Measurements from ENCODE around the gene NR2F6.
A peak's percentile ranks its signal among the peaks of the same experiment; 100 is the strongest.
"Not testable (repeated sequence)": the region's sequence is repeated elsewhere in the genome, so short reads cannot be mapped to it uniquely, and the experiment has no call there.

The NR2F6 gene

GRCh38 chr19:17245535-17245984 lies at the start of gene NR2F6:
Gene NR2F6 (minus strand): TSS chr19:17245919. CDS start chr19:17245220, 699 bp downstream.
- DNase-seq (ENCODE audit: low spot score) = no peak

GRCh38 chr19:17294051-17294891 lies 48.6 kb upstream of the NR2F6 start:
- no peak for DNase-seq (ENCODE audit: low spot score)

- DNase-seq (ENCODE audit: low spot score) = no peak
Observed at GRCh38 chr19:17293605-17294004, 47.9 kb upstream of the NR2F6 start.

GRCh38 chr19:17292301-17293074 lies 46.8 kb upstream of the NR2F6 start:
- peak; percentile 54 for DNase-seq (ENCODE audit: low spot score)

DNA sequence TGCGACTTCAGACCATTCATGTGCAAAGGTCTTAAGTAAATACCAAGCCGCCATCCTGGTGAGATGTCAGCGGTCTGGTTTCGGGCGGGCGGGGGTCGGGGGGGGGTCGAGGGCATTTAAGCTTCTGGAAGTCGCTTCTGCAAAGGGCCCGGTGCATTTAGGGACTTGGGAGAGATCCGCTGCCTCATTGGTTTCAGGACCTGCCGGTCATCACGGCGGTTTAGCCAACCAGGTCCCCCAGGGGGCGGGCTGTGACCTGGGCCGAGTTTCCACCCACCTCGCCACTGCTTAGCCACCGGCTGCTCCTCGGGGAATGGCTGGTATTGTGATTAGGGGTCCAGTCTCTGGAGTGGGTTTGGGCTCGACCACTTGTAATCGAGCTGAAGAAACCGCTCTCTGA lies 43.8 kb upstream of the NR2F6 start:
- no peak for DNase-seq (ENCODE audit: low spot score)

DNA sequence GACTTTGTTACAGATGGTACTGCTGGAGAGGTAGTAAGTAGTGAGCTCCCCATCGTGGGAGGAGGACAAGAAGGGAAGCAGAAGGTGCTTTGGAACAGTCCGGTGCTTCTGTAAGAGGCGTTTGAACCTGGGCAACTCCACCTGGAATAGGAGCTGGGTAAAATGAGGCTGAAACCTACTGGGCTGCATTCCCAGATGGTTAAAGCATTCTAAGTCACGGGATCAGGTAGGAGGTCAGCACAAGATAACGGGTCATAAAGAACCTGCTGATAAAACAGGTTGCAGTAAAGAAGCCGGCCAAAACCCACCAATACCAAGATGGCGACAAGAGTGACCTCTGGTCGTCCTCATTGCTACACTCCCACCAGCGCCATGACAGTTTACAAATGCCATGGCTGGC lies 41.0 kb upstream of the NR2F6 start:
- DNase-seq (ENCODE audit: low spot score) = no peak

GRCh38 chr19:17286263-17286662 lies 40.5 kb upstream of the NR2F6 start:
- no peak for DNase-seq (ENCODE audit: low spot score)

- no peak for DNase-seq (ENCODE audit: low spot score)
Observed at GRCh38 chr19:17285415-17286135, 39.9 kb upstream of the NR2F6 start.

DNA sequence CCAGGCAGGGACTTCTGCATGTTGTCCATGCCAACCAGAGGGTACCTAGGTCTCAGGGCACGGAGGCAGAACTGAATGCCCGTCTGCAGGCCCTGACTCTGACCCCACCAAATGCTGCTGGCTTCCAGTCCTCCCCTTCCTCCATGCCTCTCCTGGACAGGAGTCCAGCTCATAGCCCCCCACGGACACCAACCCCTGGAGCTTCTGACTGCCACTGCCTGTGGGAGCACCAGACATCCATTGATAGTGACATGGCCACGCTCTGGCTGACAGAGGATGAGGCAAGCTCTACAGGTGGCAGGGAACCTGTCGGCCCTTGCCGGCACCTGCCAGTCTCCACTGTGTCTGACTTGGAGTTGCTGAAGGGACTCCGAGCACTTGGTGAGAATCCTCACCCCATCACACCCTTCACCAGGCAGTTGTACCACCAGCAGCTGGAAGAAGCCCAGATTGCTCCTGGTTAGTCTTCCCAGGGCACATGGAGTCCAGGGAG lies 37.8 kb upstream of the NR2F6 start:
- no peak for DNase-seq (ENCODE audit: low spot score)

GRCh38 chr19:17282488-17283125 lies 36.9 kb upstream of the NR2F6 start:
- peak; percentile 50 for DNase-seq (ENCODE audit: low spot score)

GRCh38 chr19:17281391-17282304 lies 35.9 kb upstream of the NR2F6 start, which contains the start of gene ANKLE1:
Gene ANKLE1 (plus strand): TSS chr19:17281901. CDS start chr19:17281921, 20 bp downstream.
- DNase-seq (ENCODE audit: low spot score) = no peak

- no peak for DNase-seq (ENCODE audit: low spot score)
Observed at GRCh38 chr19:17279436-17279835, 33.7 kb upstream of the NR2F6 start.

- DNase-seq (ENCODE audit: low spot score) = no peak
Observed at GRCh38 chr19:17275441-17276175, 29.9 kb upstream of the NR2F6 start.

- DNase-seq (ENCODE audit: low spot score) = not testable (repeated sequence)
Observed at GRCh38 chr19:17274892-17275291, 29.2 kb upstream of the NR2F6 start.

DNA sequence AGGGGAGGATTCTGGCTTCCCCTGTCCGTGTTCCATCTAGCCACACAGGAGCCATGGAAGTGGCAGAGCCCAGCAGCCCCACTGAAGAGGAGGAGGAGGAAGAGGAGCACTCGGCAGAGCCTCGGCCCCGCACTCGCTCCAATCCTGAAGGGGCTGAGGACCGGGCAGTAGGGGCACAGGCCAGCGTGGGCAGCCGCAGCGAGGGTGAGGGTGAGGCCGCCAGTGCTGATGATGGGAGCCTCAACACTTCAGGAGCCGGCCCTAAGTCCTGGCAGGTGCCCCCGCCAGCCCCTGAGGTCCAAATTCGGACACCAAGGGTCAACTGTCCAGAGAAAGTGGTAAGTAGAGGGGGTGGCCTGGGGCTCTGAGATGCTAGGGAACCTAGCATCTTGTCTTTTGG lies 23.0 kb upstream of the NR2F6 start:
- no peak for DNase-seq (ENCODE audit: low spot score)

GRCh38 chr19:17266975-17267788 lies 21.5 kb upstream of the NR2F6 start, which contains the start of gene BABAM1:
Gene BABAM1 (plus strand): TSS chr19:17267443. CDS start chr19:17268807, 1,364 bp downstream.
- peak; percentile 99 for DNase-seq (ENCODE audit: low spot score)

DNA sequence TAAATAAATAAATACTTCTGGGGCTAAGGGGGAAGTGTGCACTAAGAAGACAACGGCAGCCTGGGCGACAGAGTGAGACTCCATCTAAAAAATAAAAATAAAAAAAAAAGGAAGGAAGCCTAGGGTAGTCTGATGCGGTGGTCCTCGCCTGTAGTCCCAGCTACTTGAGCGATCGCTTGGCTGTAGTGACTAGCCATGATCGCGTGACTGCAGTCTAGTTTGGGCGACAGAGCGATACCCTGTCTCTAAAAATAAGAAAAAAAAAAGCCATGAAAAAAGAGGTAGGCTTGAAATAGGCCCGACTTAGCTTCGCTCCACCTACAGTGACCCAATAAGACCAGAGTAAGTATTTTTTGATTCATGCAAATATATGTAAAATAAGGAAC lies 20.9 kb upstream of the NR2F6 start:
- DNase-seq (ENCODE audit: low spot score) = no peak

- no peak for DNase-seq (ENCODE audit: low spot score)
Observed at GRCh38 chr19:17266026-17266425, 20.3 kb upstream of the NR2F6 start.

DNA sequence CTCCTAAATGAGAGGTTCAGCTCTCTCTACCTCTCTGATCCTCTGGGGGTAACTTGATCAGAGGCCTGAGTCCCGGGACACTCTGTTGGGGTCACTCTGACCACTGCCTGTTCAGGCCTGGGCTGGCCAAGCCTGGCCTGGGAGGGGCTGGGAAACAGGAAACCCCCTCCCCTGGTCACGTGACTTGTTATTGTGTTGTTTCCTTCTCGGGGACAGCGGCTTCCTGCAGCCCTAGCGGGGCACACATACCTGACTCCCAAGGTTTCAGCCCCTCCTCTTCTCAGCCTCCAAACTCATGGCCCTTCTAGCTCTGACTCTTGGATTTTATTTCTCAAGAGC lies 18.9 kb upstream of the NR2F6 start, which contains the start of gene USHBP1:
Gene USHBP1 (minus strand): TSS at position 105 of the 339 bp plus-strand sequence. CDS start 446 bp downstream, outside the sequence.
- no peak for DNase-seq (ENCODE audit: low spot score)

Measured in globus pallidus (tissue), 1 donor.